ENCODE results near the gene MSX1. TPM values are rescaled to one million over a fixed set of nuclear protein-coding genes. Genes with fewer than 3 reads are reported as not detected.

Gene MSX1
- total RNA-seq, 1 experiment from 2014 or later: 59.9 TPM

GRCh38 chr4:4819213-4819606 is 40.3 kb upstream of the MSX1 start:
- POLR2A ChIA-PET: no interaction called here
- ATAC-seq (no peak), DNase-seq (ENCODE audit: low read depth, low spot score) (no peak)
- no peak overlapping the region for H3K4me3 ChIP-seq (replicated peaks in 1 of 2; ENCODE audit: low read depth in 1 of 2, low read length in 2 of 2)
- H3K9me2 ChIP-seq (ENCODE audit: insufficient read depth): no peaks in the 10 kb centered on the region
- no TSS peak for BruUV-seq (replicated peaks)
- peaks cover 0 to 7% of the 10 kb centered on the region in 2 experiments; a peak in 1 of 4 replicates for H3K4me1 ChIP-seq (ENCODE audit: control insufficient read depth in 1 of 2, insufficient read depth in 2 of 2, low read length in 2 of 2)
- no peak overlapping the region for H3K9ac ChIP-seq (ENCODE audit: low read length)
- RAD21 ChIA-PET (ENCODE audit: low non-redundant PET in 1 of 2, low total read pairs in 2 of 2, uncharacterized antibody in 2 of 2, unreplicated experiment in 2 of 2): no interaction called here
- TF ChIP-seq FOSL1 (IDR thresholded peaks at IDR 0.05; ENCODE audit: low read depth) (no peak), CEBPB (IDR thresholded peaks at IDR 0.05; ENCODE audit: low read depth) (no peak), RAD21 (IDR thresholded peaks at IDR 0.05; ENCODE audit: low read depth) (no peak)
- H4K20me1 ChIP-seq (ENCODE audit: insufficient read depth): no peaks in the 10 kb centered on the region
- H3K27ac ChIP-seq (ENCODE audit: low read depth, low read length): no peak overlapping the region
- H2AFZ ChIP-seq (ENCODE audit: low read depth, low read length, poor library complexity, severe bottlenecking): no peak overlapping the region
- H3K4me2 ChIP-seq (ENCODE audit: low read length): no peak overlapping the region
- no peaks in the 10 kb centered on the region for H3K79me2 ChIP-seq (ENCODE audit: insufficient read depth, low read length)
- H3K9me3 ChIP-seq (ENCODE audit: control insufficient read depth in 1 of 2, insufficient read depth in 1 of 2, low read depth in 1 of 2, low read length in 2 of 2): no peaks in the 10 kb centered on the region; a peak in 1 of 4 replicates
- intact Hi-C loops (cut with micrococcal nuclease): no loop called here
- no peaks in the 10 kb centered on the region for H3K36me3 ChIP-seq (ENCODE audit: control insufficient read depth in 1 of 2, insufficient read depth in 2 of 2, low read length in 2 of 2)
- no peaks in the 10 kb centered on the region for H3K27me3 ChIP-seq (ENCODE audit: insufficient read depth, low read length)
- CTCF ChIA-PET: no interaction called here

DNA sequence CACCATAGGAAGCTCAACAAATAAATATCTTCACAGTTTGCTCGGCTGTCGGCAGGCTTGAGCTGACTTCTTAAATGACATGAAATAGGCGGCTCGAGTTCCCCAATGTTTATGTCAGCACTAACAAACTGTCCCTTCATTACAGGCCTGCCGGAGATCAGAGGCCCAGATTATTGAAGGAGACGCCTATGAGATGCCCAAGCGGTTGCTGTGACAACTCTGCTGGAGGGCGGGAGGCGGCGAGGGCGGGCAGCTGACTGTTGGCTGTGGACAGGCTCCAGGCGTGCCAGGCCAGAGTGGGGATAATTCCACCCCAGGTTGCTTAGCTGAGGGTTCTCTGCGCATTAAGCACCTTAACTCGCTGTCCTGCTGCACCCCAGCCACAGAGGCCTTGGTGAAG is 39.2 kb upstream of the MSX1 start:
- RAD21 ChIA-PET (ENCODE audit: low non-redundant PET in 1 of 2, low total read pairs in 2 of 2, uncharacterized antibody in 2 of 2, unreplicated experiment in 2 of 2): no interaction called here
- Histone ChIP-seq H2AFZ (ENCODE audit: low read depth, low read length, poor library complexity, severe bottlenecking) (no peak overlapping the region), H3K4me3 (replicated peaks in 1 of 2; ENCODE audit: low read depth in 1 of 2, low read length in 2 of 2) (no peak overlapping the region), H3K36me3 (ENCODE audit: control insufficient read depth in 1 of 2, insufficient read depth in 2 of 2, low read length in 2 of 2) (no peaks in the 10 kb centered on the region), H3K9me2 (ENCODE audit: insufficient read depth) (no peaks in the 10 kb centered on the region), H3K27me3 (ENCODE audit: insufficient read depth, low read length) (no peaks in the 10 kb centered on the region), H3K4me2 (ENCODE audit: low read length) (no peak overlapping the region), H3K79me2 (ENCODE audit: insufficient read depth, low read length) (no peaks in the 10 kb centered on the region), H3K27ac (ENCODE audit: low read depth, low read length) (no peak overlapping the region), H3K9me3 (ENCODE audit: control insufficient read depth in 1 of 2, insufficient read depth in 1 of 2, low read depth in 1 of 2, low read length in 2 of 2) (no peaks in the 10 kb centered on the region; a peak in 1 of 4 replicates), H4K20me1 (ENCODE audit: insufficient read depth) (no peaks in the 10 kb centered on the region), H3K9ac (ENCODE audit: low read length) (no peak overlapping the region), H3K4me1 (ENCODE audit: control insufficient read depth in 1 of 2, insufficient read depth in 2 of 2, low read length in 2 of 2) (peaks cover 0 to 7% of the 10 kb centered on the region in 2 experiments; a peak in 1 of 4 replicates)
- DNase-seq (ENCODE audit: low read depth, low spot score) (no peak), ATAC-seq (no peak)
- no TSS peak for BruUV-seq (replicated peaks)
- CTCF ChIA-PET: no interaction called here
- intact Hi-C loops (cut with micrococcal nuclease): no loop called here
- TF ChIP-seq POLR2AphosphoS5 (IDR thresholded peaks at IDR 0.05; ENCODE audit: low read depth, low read length): no peak
- TF ChIP-seq EZH2phosphoT487 (IDR thresholded peaks at IDR 0.05; ENCODE audit: borderline replicate concordance): no peak
- no peak for TF ChIP-seq YY1 (IDR thresholded peaks at IDR 0.05; ENCODE audit: extremely low read depth, insufficient replicate concordance, low read depth, low read length)
- TF ChIP-seq MAX (IDR thresholded peaks at IDR 0.05): no peak
- no peak for TF ChIP-seq ZBTB33 (IDR thresholded peaks at IDR 0.05; ENCODE audit: extremely low read depth, insufficient replicate concordance, low read length)
- no peak for TF ChIP-seq CEBPB (IDR thresholded peaks at IDR 0.05; ENCODE audit: low read depth)
- no peak for TF ChIP-seq JUND (IDR thresholded peaks at IDR 0.05)
- no peak for TF ChIP-seq RAD21 (IDR thresholded peaks at IDR 0.05; ENCODE audit: low read depth)
- TF ChIP-seq ELF1 (IDR thresholded peaks at IDR 0.05; ENCODE audit: borderline replicate concordance, low read depth): no peak
- POLR2A ChIA-PET: no interaction called here

Measured in HCT116 (cell line).